Nephron (organoid): ENCODE results near the gene PDS5A.
"Not testable (repeated sequence)": the region's sequence is repeated elsewhere in the genome, so short reads cannot be mapped to it uniquely, and the experiment has no call there.

Experiments used
- H3K27ac Mint-ChIP-seq, 3 experiments: 2 replicates each; pipeline ENCODE4 v1.8.0; 2020; ENCODE audit warnings: mixed read lengths in 3 of 3, mild to moderate bottlenecking in 2 of 3, moderate library complexity in 1 of 3
- H3K27me3 Mint-ChIP-seq: 2 replicates; pipeline ENCODE4 v1.8.0; 2021; ENCODE audit warnings: low read depth, mild to moderate bottlenecking, moderate library complexity, mixed read lengths
- H3K36me3 Mint-ChIP-seq: 2 replicates; pipeline ENCODE4 v1.8.0; 2020; ENCODE audit warnings: low read depth, mixed read lengths
- H3K4me1 Mint-ChIP-seq: 2 replicates; pipeline ENCODE4 v1.8.0; 2020; ENCODE audit warnings: mixed read lengths
- H3K4me3 Mint-ChIP-seq, 3 experiments: 2 replicates each; pipeline ENCODE4 v1.8.0; 2020; ENCODE audit warnings: mild to moderate bottlenecking in 3 of 3, mixed read lengths in 3 of 3, moderate library complexity in 2 of 3
- H3K9me3 Mint-ChIP-seq: 2 replicates; pipeline ENCODE4 v1.8.0; 2020; ENCODE audit warnings: mixed read lengths
- TF ChIP-seq, protein P1 (sequence below), 3 experiments: fragments of 200-600 bp; sonication (generic); IDR thresholded peaks; one replicate each; pipeline ENCODE4 v1.5.0; 2021; ENCODE audit warnings: antibody characterized with exemption in 3 of 3; ENCODE audit not compliant: unreplicated experiment in 3 of 3

The PDS5A gene, protein sequence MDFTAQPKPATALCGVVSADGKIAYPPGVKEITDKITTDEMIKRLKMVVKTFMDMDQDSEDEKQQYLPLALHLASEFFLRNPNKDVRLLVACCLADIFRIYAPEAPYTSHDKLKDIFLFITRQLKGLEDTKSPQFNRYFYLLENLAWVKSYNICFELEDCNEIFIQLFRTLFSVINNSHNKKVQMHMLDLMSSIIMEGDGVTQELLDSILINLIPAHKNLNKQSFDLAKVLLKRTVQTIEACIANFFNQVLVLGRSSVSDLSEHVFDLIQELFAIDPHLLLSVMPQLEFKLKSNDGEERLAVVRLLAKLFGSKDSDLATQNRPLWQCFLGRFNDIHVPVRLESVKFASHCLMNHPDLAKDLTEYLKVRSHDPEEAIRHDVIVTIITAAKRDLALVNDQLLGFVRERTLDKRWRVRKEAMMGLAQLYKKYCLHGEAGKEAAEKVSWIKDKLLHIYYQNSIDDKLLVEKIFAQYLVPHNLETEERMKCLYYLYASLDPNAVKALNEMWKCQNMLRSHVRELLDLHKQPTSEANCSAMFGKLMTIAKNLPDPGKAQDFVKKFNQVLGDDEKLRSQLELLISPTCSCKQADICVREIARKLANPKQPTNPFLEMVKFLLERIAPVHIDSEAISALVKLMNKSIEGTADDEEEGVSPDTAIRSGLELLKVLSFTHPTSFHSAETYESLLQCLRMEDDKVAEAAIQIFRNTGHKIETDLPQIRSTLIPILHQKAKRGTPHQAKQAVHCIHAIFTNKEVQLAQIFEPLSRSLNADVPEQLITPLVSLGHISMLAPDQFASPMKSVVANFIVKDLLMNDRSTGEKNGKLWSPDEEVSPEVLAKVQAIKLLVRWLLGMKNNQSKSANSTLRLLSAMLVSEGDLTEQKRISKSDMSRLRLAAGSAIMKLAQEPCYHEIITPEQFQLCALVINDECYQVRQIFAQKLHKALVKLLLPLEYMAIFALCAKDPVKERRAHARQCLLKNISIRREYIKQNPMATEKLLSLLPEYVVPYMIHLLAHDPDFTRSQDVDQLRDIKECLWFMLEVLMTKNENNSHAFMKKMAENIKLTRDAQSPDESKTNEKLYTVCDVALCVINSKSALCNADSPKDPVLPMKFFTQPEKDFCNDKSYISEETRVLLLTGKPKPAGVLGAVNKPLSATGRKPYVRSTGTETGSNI (N-terminal part only)

DNA sequence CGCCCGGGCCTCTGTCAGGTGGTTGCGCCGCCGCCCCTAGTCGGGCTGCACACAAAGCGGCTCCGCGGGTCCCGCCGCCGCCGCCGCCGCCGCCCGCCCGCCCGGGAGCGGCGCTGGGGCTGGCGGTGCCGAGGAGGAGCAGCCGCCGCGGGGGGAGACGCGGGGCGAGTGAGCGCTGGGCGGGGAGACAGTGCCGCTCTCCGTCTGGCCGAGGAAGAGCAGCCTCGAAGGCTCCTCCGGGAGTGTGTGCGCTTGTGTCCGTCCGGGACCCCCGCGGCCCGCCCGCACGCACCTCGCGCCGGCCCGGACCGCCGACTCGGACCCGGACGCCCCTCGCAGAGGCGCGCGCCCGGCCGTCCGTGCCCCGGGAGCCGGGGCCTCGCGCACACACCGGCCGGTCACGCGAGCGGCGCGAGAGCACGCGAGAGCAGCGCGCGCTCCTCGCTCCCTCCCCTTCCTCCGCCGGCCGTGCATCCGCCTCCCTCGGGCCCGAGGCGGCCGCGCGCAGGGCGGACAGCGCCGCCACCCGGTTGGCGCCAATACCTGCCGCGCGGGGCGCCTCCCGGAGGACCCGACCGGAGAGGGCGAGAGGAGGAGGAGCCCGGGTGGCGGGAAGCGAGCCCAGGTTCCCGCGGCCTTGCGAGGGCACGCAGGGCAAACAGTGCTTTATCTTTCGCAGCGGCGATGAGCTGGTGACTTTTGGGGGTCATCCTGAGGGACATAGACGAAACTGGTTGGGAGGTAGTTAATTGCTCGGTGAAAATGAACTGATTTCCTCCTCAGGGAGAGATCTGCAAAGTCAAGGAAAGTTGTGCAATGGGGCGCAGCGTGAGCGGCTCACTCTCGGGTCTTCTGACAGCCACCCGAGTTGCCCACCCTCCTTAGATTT lies at the start of gene PDS5A:
Gene PDS5A, minus strand, starts transcription at position 423 of the 889 bp plus-strand sequence. CDS start 1,334 bp downstream, outside the sequence.
- no peaks in the 10 kb centered on the region for H3K9me3 Mint-ChIP-seq
- TF ChIP-seq, protein P1, sequence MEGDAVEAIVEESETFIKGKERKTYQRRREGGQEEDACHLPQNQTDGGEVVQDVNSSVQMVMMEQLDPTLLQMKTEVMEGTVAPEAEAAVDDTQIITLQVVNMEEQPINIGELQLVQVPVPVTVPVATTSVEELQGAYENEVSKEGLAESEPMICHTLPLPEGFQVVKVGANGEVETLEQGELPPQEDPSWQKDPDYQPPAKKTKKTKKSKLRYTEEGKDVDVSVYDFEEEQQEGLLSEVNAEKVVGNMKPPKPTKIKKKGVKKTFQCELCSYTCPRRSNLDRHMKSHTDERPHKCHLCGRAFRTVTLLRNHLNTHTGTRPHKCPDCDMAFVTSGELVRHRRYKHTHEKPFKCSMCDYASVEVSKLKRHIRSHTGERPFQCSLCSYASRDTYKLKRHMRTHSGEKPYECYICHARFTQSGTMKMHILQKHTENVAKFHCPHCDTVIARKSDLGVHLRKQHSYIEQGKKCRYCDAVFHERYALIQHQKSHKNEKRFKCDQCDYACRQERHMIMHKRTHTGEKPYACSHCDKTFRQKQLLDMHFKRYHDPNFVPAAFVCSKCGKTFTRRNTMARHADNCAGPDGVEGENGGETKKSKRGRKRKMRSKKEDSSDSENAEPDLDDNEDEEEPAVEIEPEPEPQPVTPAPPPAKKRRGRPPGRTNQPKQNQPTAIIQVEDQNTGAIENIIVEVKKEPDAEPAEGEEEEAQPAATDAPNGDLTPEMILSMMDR (IDR thresholded peaks at IDR 0.05; ENCODE audit: unreplicated experiment in 3 of 3): peak; percentile 77 to 89 (median 79)
- H3K4me1 Mint-ChIP-seq: peaks cover 20% of the 10 kb centered on the region
- peak within 1 kb of the TSS; percentile 91 to 94 (median 92) for H3K4me3 Mint-ChIP-seq
- H3K36me3 Mint-ChIP-seq: peaks cover 31% of the 10 kb centered on the region
- peak within 1 kb of the TSS; percentile 97 to 100 (median 99) for H3K27ac Mint-ChIP-seq
- H3K27me3 Mint-ChIP-seq: no peaks in the 10 kb centered on the region

DNA sequence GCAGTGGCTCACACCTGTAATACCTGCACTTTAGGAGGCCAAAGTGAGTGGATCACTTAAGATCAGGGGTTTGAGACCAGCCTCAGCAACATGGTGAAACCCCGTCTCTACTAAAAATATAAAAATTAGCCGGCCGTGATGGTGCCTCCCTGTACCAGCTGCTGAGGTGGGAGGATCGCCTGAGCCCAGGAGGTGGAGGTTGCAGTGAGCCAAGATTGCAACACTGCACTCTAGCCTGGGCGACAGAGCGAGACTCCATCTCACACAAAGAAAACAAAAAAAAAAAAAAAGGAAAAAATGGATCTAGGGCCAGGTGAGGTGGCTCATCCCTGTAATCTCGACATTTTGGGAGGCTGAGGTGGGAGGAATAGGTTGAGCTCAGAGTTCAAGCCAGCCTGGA lies 46.3 kb upstream of the PDS5A start:
- not testable (repeated sequence) for H3K36me3 Mint-ChIP-seq, H3K9me3 Mint-ChIP-seq, H3K27me3 Mint-ChIP-seq, H3K4me1 Mint-ChIP-seq, H3K27ac Mint-ChIP-seq, H3K4me3 Mint-ChIP-seq

DNA sequence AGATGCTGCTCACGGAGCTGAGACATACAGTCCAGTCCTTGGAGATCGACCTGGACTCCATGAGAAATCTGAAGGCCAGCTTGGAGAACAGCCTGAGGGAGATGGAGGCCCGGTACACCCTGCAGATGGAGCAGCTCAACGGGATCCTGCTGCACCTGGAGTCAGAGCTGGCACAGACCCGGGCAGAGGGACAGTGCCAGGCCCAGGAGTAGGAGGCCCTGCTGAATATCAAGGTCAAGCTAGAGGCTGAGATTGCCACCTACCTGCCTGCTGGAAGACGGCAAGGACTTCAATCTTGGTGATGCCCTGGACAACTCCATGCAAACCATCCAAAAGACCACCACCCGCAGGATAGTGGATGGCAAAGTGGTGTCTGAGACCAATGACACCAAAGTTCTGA lies 43.4 kb upstream of the PDS5A start:
- not testable (repeated sequence) for H3K4me1 Mint-ChIP-seq, H3K27ac Mint-ChIP-seq, H3K36me3 Mint-ChIP-seq, H3K27me3 Mint-ChIP-seq, H3K4me3 Mint-ChIP-seq, H3K9me3 Mint-ChIP-seq

DNA sequence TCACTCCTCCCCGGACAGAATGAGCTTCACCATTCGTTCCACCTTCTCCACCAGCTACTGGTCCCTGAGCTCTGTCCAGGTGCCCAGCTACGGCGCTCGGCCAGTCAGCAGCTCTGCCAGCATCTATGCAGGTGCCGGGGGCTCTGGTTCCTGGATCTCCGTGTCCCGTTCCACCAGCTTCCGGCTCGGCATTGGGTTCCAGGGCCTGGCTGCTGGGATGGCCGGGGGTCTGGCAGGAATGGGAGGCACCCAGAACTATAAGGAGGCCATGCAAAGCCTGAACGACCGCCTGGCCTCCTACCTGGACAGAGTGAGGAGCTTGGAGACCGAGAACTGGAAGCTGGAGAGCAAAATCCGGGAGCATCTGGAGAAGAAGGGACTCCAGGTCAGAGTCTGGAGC lies 42.5 kb upstream of the PDS5A start:
- Mint-ChIP-seq H3K36me3 (no peaks in the 10 kb centered on the region), H3K27me3 (peaks cover 4% of the 10 kb centered on the region), H3K4me1 (no peaks in the 10 kb centered on the region), H3K27ac (no peak overlapping the region), H3K9me3 (no peaks in the 10 kb centered on the region), H3K4me3 (no peak overlapping the region)
- TF ChIP-seq, protein P1 (IDR thresholded peaks at IDR 0.05; ENCODE audit: unreplicated experiment in 3 of 3): no peak

DNA sequence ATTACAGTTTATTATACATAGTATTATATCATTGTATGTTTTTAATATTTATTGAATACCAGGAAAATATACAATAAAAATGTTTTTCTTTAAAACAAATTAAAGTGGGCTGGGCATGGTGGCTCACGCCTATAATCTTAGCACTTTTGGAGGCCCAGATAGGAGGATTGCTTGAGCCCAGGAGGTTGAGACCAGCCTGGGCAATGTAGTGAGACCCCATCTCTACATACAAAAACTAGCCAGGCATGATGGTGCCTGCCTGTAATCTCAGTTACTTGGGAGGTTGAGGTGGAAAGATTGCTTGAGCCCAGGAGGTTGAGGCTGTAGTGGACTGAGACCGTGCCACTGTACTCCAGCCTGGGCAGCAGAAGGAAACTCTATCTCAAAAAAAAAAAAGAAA lies 38.3 kb upstream of the PDS5A start:
- Mint-ChIP-seq H3K9me3 (no peaks in the 10 kb centered on the region), H3K27me3 (peaks cover 3% of the 10 kb centered on the region), H3K36me3 (no peaks in the 10 kb centered on the region), H3K27ac (no peak overlapping the region), H3K4me1 (no peaks in the 10 kb centered on the region), H3K4me3 (no peak overlapping the region)
- TF ChIP-seq, protein P1 (IDR thresholded peaks at IDR 0.05; ENCODE audit: unreplicated experiment in 3 of 3): no peak

DNA sequence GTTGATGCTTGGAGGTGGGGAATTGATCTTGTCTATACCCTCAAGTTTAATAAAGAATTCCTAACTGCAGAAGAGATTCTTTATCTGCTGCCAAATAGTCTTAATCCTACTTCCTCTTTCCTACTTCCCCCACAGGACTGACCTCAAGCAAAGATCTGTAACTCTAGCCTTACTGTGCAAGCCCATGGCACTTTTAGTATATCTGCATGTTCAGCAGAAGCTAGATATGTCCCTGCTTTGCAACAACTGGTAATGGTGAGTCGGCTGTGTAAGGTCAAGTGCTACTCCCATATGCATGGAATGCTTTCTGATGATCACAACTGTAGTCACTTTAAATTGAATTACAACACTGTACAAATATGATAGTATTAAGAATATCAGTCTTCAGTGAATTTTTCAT lies 26.3 kb upstream of the PDS5A start:
- Mint-ChIP-seq H3K27me3 (peaks cover 6% of the 10 kb centered on the region), H3K36me3 (no peaks in the 10 kb centered on the region), H3K9me3 (no peaks in the 10 kb centered on the region), H3K27ac (no peak overlapping the region), H3K4me1 (no peaks in the 10 kb centered on the region), H3K4me3 (no peak overlapping the region)
- TF ChIP-seq, protein P1 (IDR thresholded peaks at IDR 0.05; ENCODE audit: unreplicated experiment in 3 of 3): no peak
